GM21515 (cell line): ENCODE measurements around the gene PLCB2.

ENCODE experiments used
- ATAC-seq: cut with Tn5 transposase; IDR thresholded peaks from one replicate; pipeline ENCODE4 v1.9.1; 2021; ENCODE audit not compliant: unreplicated experiment

The PLCB2 gene

DNA sequence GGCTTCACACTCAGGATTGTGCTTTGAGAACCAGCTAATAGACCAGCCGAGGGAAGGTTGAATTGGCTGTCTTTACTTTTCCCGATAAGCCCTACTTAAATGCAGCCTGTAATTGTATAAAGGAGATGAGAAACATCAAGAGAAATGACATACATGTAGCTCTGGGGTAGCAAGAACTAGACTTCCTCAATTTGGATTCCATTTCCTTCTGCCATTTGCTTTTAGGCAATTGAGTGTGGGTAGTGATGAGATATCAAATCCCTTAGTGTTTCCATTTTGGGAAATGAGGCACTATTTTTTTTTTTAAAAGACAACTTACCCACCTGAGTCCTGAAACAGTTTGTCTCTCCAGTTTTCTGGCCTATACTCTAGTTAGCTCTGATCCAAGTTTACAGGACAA, 18.0 kb upstream of the PLCB2 start:
- no peak for ATAC-seq

- ATAC-seq, result no peak
Measured at GRCh38 chr15:40325188-40325587, 17.5 kb upstream of the PLCB2 start.

DNA sequence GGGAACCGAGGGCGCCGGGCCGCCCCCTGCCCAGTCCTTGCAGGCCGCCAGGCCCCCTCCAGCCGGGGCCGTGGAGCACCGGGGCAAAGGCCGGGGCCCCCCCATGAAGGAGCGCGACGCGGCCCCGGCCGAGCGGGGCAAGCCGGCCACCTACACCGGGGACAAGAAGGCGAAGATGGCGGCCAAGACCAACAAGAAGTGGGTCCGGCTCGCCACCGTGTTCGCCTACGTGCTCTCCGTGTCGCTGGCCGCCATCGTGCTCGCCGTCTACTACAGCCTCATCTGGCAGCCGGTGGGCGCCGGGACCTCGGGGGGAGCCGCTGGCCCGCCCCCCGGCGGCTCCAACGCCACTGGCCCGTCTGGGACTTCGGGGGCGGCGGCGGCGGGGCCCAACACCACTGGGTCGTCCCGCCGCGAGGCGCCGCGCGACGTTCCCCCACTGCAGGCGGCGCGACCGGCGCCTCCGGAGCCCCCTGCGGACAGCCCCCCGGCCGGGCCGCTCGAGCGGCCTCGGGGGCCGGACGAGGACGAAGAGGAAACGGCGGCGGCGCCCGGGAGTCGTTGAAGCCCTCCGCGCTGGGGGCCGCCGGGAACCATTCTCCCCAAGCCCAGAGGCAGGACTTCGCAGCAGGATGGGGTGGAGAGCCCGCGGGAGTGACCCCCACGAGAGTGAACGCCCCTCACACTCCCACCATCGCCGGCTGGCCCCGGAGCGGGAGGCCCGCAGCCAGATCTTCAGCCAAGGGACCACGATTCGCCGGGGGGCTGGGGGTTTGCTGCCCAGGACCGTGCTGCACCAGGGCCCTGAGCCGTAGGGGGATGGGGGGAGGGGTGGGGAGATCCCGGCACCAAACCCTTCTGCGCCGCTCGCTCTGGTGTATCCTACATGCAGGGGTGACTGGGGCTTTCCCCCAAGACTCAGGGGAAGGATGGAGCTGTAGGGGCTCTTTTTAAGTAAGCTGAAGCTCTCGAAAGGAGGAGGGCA, 16.5 kb upstream of the PLCB2 start:
- peak; percentile 2 for ATAC-seq

GRCh38 chr15:40323239-40323952, 15.7 kb upstream of the PLCB2 start, which contains the start of gene INAFM2:
INAFM2 (plus strand) TSS chr15:40323692; CDS start chr15:40324056, 364 bp downstream.
- peak; percentile 86 for ATAC-seq

DNA sequence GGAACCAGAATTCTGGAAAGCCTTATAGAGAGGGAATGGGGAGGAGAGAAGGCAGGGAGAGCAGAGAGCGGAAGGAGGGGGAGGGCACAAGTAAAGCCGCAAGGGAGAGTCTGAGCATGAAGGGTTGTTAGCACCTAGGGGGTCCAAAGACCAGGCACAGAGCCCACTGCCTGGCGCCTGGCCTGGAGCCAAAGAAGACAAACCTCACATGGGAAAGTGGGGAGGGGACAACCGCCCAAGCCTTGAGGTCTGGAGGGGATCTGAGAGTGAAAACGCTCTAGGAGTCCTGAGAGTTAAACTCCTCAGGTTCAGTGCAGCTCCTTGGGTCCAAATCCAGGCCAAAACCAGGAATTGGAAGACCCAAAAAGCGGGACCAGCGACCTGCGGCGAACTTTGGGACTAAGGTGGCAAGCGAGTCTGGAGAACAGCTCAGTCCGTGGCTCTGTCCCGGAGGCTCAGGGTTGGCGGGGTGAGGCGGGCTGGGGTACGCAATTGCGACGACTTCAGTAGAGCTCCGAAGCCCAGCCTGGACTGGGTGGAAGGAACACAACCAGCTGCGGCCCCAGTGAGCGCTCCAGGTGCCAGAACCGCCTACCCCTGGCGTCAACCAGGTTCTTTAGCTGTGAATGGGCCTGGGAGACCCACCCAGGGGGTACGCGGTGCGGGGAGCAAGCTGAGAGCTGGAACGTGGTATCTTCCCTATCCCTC, 14.9 kb upstream of the PLCB2 start:
- ATAC-seq, result no peak

DNA sequence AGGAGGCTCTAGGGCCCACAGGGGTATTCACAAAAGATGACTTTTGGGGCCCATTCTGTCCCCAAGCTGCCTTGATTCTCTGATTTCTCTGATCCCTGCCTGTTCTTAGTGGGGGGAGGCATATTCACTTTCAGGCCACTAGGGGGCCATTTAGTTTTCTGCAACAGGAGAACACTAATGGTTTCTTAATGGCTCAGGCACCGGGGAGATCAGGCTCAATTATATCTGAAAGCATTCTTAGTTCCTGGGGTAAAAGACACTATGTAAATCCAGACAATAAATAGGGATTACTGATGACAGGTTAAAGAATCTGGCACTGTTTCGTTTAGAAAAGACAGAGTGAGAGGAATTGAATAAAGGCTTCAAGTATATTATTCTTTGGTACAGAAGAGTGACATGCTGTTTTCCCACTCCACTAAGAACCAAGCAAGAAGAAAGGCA, 13.2 kb upstream of the PLCB2 start:
- ATAC-seq, result no peak

- ATAC-seq, result no peak
Measured at GRCh38 chr15:40320409-40320808, 12.7 kb upstream of the PLCB2 start.

- ATAC-seq, result no peak
Measured at GRCh38 chr15:40317580-40317979, 9.8 kb upstream of the PLCB2 start.

DNA sequence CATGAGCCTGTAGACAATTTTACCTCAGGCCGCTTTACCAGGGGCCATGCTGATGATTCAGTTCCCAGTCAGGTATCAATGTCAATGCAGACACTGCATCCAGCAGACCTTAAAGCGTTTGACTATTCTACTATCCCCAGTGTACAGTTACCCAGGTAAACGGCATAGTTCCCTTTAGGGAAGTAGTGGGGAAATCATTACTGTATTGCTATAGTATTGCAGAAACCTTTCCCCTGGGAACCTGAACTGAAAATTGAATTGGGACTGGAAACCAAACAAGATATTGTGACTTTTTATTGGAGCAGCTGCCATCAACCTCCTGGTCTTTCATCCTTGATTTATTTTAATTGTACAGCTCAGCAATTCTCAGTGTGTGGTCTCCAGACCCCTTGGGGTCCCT, 9.2 kb upstream of the PLCB2 start:
- no peak for ATAC-seq

DNA sequence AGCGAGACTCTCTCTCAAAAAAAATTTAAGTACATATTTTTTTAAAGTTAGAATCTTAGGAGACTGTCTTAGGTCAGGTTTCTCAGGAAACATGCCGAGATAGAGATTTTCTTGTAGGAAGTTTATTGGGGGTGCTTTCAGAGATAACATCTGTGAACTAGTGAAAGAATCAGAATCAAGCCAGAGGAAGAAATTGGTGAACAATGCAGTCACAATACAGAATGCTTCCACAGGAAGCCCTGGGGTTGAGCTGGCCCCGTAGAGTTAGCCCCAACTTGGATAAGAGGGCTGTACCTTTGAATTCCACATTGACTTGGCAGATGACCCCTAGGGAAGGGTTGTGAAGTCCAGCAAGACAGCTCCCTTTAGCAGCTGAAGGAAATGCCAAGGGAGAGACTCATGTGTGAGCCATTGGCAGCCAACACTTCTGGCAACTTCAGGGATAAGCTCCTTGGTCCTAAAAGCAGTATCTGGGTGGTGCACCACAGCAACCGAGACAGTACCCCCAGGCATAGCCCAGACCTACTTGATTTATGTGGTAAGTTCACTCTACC, 7.1 kb upstream of the PLCB2 start:
- ATAC-seq, result no peak

DNA sequence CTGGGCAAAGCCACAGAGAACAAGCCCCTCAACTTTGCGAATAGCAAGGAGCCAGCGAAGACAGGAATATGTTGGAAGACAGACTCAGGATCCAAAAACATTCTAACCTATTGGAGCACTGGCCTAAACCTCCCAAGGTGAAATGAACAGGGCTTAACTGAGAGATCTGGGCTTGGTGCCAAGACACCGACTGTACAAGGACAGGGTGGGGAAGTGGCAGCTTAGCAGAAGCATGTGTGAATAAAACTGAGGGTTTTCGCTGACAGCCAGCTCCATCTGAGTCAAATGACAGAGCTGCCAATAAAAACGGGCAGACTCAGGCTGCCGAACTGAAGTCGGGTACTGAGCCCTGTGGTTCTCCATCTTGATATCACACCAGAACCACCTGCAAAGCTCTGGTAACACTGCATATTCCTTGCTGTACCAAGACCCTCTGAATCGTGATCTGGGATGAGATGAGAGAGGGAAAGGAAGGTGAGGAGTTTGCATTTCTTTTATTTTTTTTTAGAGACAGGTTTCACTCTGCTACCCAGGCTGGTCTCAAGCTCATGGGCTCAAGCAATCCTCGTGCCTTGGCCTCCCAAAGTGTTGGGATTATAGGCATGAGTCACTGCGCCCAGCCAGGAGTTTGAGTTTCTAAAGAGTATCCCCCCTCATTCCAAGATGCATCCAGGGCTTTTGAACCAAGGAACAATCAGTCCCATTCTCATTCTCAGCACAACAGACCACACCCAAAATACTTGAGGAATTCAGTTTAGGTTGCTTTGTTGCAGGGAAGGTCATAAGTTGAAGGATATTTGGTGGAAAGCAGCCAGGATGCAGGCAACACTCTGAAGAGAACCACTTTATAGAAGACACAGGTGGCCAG, 6.0 kb upstream of the PLCB2 start:
- no peak for ATAC-seq

DNA sequence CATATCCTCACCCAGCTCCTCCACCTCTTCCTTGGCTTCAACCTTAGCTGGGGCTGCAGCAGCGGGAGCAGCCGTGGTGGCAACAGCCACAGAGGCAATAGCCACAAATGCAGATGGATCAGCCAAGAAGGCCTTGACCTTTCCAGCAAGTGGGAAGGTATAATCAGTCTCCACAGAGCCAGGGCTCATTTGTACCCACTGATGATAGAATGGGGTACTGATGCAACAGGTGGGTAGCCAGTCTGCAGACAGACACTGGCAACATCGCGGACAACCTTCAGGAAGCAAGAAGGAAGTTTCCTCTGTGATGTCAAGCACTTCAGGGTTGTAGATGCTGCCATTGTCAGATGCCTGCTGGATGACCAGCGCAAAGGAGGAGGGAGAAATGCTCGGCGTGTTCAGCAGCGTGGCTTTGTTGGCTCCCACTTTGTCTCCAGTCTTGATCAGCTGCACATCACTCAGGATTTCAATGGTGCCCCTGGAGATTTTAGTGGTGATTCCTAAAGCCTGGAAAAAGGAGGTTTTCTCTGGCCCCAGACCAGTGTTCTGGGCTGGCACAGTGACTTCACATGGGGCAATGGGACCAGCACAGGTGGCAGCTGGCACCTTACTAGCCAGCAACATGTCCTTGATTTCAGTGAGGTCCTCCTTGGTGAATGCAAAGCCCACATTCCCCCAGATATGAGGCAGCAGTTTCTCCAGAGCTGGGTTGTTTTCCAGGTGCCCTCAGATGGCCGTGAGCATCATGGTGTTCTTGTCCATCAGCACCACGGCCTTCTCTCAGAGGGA, 4.8 kb upstream of the PLCB2 start:
- no peak for ATAC-seq

DNA sequence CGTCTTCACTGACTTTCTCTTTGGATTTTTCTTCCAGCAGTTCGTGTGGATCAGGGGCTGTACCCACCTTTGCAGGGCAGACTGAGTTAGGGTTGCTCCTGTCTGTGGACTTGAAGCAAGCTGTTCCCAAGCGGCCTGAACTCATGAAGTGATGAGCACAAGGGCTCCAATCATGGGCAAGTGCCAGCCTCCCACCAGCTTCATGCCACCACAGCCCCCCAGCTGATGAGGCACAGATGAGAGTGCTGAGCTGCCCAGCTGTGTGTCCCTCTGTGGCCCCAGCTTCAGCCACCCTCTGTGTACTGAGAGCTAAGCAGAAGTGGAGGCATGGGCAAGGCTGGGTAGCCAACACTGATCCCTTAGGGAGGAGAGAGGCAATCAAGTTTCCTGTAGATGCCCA, 3.3 kb upstream of the PLCB2 start:
- ATAC-seq, result no peak

- no peak for ATAC-seq
Measured at GRCh38 chr15:40310001-40310959, 2.5 kb upstream of the PLCB2 start.

- no peak for ATAC-seq
Measured at GRCh38 chr15:40309344-40309862, 1.7 kb upstream of the PLCB2 start.

DNA sequence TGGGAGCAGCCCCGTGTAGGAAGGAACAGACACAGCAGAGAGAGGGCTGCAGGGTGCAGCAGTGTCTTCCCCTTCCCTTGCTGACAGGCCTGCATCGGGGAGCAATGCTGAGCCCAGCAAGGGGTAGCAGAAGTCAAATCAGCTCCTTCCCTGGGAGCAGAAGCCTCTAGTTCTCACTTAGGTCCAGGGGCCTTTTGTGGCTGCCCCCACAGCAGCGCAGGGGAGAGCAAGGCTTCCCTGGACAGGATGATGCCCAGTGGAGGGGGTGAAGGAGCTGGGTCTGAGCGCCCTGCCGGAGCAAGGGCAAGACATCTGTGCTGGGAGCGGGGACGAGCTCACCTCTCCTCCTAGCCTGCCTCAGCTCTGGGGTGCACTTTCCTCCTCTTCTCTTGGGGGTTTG, 827 bp downstream of the PLCB2 start:
- ATAC-seq, result no peak

DNA sequence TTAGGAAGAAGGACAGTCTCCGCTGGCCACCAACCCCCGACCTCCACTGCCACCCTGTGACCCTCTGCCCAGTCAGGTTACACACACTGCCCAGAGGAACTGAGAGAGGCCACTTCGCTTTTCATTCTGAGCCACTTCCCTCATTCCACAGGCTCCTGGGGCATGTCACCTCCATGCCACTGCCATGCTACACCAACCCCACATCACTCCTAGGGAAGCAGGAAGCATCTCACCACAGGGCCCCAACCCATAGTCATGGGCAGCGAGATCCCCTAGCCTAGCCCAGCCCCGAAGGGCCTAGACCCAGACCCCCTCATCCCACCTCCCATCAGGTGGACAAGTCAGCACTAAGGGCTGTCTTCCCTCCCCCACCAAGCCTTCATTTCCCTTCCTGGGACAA, 1.4 kb downstream of the PLCB2 start:
- no peak for ATAC-seq

DNA sequence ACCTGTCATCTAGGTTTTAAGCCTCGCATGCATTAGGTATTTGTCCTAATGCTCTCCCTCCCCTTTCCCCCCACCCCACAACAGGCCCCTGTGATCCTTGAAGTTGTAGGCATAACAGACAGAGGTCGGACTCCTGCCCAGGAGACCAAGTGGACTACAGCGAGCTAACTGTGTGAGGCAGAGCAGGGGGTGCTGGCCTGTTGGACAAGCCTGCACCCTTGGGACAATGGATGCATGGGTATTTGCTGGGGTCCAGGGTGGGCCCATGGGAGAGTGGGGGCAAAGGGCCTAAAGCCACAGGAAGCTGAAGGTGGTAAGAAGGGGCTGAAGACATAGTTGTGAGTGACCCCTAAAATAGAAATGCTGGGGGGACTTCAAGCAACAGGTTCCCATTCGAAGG, 2.5 kb downstream of the PLCB2 start:
- no peak for ATAC-seq
